Activated naive CD4-positive, alpha-beta T cell treated with anti-CD3 and anti-CD28 coated beads, Interleukin-2, amount 50 U/mL, for 24 hours (primary cell): ENCODE data around the gene UBE2U.
A peak's percentile ranks its signal among the peaks of the same experiment; 100 is the strongest.

Source experiments
- H3K27ac Mint-ChIP-seq: one replicate; pipeline ENCODE4 v1.8.0; 2021; ENCODE audit warnings: mild to moderate bottlenecking, mixed read lengths
- H3K27me3 Mint-ChIP-seq: one replicate; pipeline ENCODE4 v1.8.0; 2021; ENCODE audit warnings: mixed read lengths
- H3K36me3 Mint-ChIP-seq: one replicate; pipeline ENCODE4 v1.8.0; 2021; ENCODE audit warnings: mixed read lengths
- H3K4me1 Mint-ChIP-seq: one replicate; pipeline ENCODE4 v1.8.0; 2021; ENCODE audit warnings: mixed read lengths
- H3K4me3 Mint-ChIP-seq: one replicate; pipeline ENCODE4 v1.8.0; 2021; ENCODE audit warnings: mild to moderate bottlenecking, mixed read lengths
- H3K9me3 Mint-ChIP-seq: one replicate; pipeline ENCODE4 v1.8.0; 2021; ENCODE audit warnings: mixed read lengths

Gene UBE2U

DNA sequence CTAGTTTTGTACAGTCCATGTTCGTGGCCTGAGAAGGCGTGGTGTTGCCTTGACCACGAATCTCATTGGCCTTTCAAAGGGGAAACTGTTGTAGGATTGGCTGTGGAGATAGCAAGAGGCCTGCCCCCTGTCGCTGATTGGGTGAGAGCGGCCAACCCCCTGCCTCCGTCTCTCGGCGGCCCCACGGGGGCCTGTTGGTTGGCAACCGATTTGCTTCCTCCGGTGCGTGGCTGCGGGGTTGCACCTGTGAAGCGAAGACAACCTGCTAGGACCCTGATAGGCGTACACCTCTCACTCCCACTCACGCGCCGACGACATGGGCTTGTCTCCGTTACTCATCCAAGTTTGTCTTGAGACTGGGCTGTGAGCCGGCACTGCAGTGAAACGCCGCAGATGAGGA, at the start of gene UBE2U:
Gene UBE2U (plus strand): TSS at position 204 of the 400 bp plus-strand sequence. CDS start 428 bp downstream, outside the sequence.
- Mint-ChIP-seq H3K9me3 (no peaks in the 10 kb centered on the region), H3K27ac (no peak within 1 kb of the TSS)

DNA sequence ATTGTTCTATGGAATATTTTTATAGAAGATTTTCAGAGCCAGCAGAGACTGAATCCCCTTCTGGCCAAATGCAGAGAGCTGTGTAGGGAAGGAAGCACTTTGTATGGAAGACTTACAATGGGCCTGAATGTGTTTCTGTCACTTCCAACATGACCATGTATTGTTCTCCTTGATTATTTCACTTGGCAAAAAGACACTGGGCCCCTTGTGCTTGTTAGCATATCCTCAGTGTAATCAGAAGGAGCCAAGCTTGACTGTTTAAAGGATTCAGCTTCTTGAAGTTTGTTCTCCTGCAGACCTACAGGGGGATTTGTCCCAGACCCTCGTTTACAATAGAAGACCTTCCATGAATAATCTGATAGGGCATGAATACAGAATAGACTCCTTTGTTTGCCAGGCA, 48.1 kb upstream of the UBE2U start:
- Mint-ChIP-seq H3K9me3 (no peaks in the 10 kb centered on the region), H3K27me3 (peaks cover 12% of the 10 kb centered on the region), H3K4me1 (no peaks in the 10 kb centered on the region), H3K27ac (no peak overlapping the region), H3K4me3 (no peak overlapping the region), H3K36me3 (no peaks in the 10 kb centered on the region)

More for the DNA sequence above, at the start of gene UBE2U:
- Mint-ChIP-seq H3K4me1 (peaks cover 5% of the 10 kb centered on the region), H3K27me3 (peaks cover 6% of the 10 kb centered on the region), H3K4me3 (no peak within 1 kb of the TSS), H3K36me3 (no peaks in the 10 kb centered on the region)

- Mint-ChIP-seq H3K36me3 (peaks cover 1% of the 10 kb centered on the region), H3K27ac (no peak overlapping the region), H3K4me1 (no peaks in the 10 kb centered on the region), H3K4me3 (no peak overlapping the region), H3K9me3 (no peaks in the 10 kb centered on the region), H3K27me3 (peaks cover 12% of the 10 kb centered on the region)
These were observed 42.0 kb upstream of the UBE2U start for GRCh38 chr1:64161357-64161941.

- peaks cover 12% of the 10 kb centered on the region for H3K27me3 Mint-ChIP-seq
- H3K4me3 Mint-ChIP-seq = no peak overlapping the region
- no peaks in the 10 kb centered on the region for H3K9me3 Mint-ChIP-seq
- no peaks in the 10 kb centered on the region for H3K4me1 Mint-ChIP-seq
- no peak overlapping the region for H3K27ac Mint-ChIP-seq
- peaks cover 1% of the 10 kb centered on the region for H3K36me3 Mint-ChIP-seq
These were observed 41.3 kb upstream of the UBE2U start for GRCh38 chr1:64162151-64162550.

GRCh38 chr1:64162804-64163203, 40.6 kb upstream of the UBE2U start:
- H3K9me3 Mint-ChIP-seq = no peaks in the 10 kb centered on the region
- peaks cover 10% of the 10 kb centered on the region for H3K27me3 Mint-ChIP-seq
- H3K4me1 Mint-ChIP-seq = no peaks in the 10 kb centered on the region
- H3K36me3 Mint-ChIP-seq = peaks cover 1% of the 10 kb centered on the region
- H3K4me3 Mint-ChIP-seq = no peak overlapping the region
- no peak overlapping the region for H3K27ac Mint-ChIP-seq

DNA sequence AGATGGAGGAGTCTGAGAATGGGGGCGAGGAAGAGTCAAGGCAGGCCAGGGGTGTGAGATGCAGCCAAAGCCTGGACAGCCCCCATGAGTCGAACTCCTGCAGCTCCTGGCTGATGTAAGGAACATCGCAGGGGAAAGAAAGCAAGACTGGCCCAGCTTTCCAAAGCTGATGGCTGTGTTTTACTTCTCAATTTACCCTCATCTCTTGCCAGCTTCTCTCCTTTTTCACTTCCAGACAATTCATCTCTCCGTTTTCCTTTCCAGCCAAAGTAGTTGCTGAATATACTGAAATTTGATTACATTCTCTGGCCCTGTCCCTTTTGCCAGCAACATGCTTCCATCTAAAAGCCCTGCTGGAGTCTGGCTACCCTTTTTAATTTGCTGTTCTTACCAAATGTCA, 40.0 kb upstream of the UBE2U start:
- H3K27ac Mint-ChIP-seq = no peak overlapping the region
- H3K4me3 Mint-ChIP-seq = no peak overlapping the region
- no peaks in the 10 kb centered on the region for H3K4me1 Mint-ChIP-seq
- H3K9me3 Mint-ChIP-seq = no peaks in the 10 kb centered on the region
- peaks cover 1% of the 10 kb centered on the region for H3K36me3 Mint-ChIP-seq
- H3K27me3 Mint-ChIP-seq = peaks cover 10% of the 10 kb centered on the region

GRCh38 chr1:64163970-64164369, 39.5 kb upstream of the UBE2U start:
- Mint-ChIP-seq H3K4me1 (no peaks in the 10 kb centered on the region), H3K27me3 (peaks cover 8% of the 10 kb centered on the region), H3K9me3 (no peaks in the 10 kb centered on the region), H3K36me3 (peaks cover 1% of the 10 kb centered on the region), H3K4me3 (no peak overlapping the region), H3K27ac (peak overlapping the region; percentile 15)

DNA sequence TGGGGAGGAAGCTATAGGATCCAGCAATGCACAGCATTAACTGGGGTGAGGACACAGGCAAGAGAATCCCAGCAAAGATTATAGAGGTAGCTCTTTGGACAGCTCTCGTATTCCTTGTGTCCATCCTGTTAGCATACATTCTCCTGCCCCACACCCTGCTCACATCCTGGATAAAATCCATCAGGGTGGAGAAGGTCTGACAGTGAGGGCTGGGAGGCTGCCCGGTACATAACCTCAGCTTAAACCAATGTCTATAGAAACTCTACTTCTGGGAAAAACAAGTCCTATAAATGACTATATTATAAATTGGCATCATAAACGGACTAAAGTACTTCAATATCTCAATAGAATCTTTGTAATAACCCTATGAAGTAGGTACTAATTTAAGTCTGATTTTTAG, 36.8 kb upstream of the UBE2U start:
- Mint-ChIP-seq H3K27me3 (peaks cover 8% of the 10 kb centered on the region), H3K27ac (no peak overlapping the region), H3K9me3 (no peaks in the 10 kb centered on the region), H3K36me3 (peaks cover 1% of the 10 kb centered on the region), H3K4me3 (no peak overlapping the region), H3K4me1 (peaks cover 8% of the 10 kb centered on the region)

- peaks cover 6% of the 10 kb centered on the region for H3K27me3 Mint-ChIP-seq
- peaks cover 1% of the 10 kb centered on the region for H3K36me3 Mint-ChIP-seq
- no peaks in the 10 kb centered on the region for H3K9me3 Mint-ChIP-seq
- H3K4me1 Mint-ChIP-seq = peaks cover 14% of the 10 kb centered on the region
- H3K4me3 Mint-ChIP-seq = no peak overlapping the region
- H3K27ac Mint-ChIP-seq = no peak overlapping the region
These were observed 36.2 kb upstream of the UBE2U start for GRCh38 chr1:64167176-64167575.

- Mint-ChIP-seq H3K27ac (no peak overlapping the region), H3K9me3 (no peaks in the 10 kb centered on the region), H3K36me3 (no peaks in the 10 kb centered on the region), H3K4me1 (peaks cover 22% of the 10 kb centered on the region), H3K27me3 (peaks cover 10% of the 10 kb centered on the region), H3K4me3 (peak overlapping the region; percentile 4)
These were observed 32.2 kb upstream of the UBE2U start for GRCh38 chr1:64171246-64171645.

DNA sequence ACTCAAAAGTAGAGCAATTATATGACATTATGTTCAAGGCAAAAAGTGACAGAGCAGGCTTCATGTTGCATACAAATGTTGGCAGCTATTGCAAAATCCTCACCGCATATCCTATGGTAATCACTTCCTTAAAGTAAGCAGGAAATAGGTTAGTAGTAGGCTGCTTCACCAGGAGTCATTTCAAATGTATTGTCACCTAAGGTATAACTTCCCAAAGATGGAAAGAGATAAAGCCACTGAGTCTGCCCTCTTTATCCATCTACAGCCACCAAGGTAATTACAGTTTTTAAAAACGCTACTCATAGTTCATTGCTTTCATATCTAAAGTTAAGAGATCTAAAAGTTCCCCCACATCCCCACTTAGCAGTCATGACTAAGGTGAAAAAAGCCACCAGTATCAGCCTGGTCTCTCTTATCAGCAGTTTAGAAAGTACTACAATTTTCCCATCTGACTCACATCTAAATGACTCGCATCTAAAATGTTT, 31.6 kb upstream of the UBE2U start:
- peaks cover 22% of the 10 kb centered on the region for H3K4me1 Mint-ChIP-seq
- H3K27me3 Mint-ChIP-seq = peaks cover 10% of the 10 kb centered on the region
- no peaks in the 10 kb centered on the region for H3K36me3 Mint-ChIP-seq
- H3K9me3 Mint-ChIP-seq = no peaks in the 10 kb centered on the region
- peak overlapping the region; percentile 52 for H3K4me3 Mint-ChIP-seq
- peak overlapping the region; percentile 10 for H3K27ac Mint-ChIP-seq

- H3K4me1 Mint-ChIP-seq = peaks cover 22% of the 10 kb centered on the region
- no peaks in the 10 kb centered on the region for H3K9me3 Mint-ChIP-seq
- no peaks in the 10 kb centered on the region for H3K36me3 Mint-ChIP-seq
- peaks cover 10% of the 10 kb centered on the region for H3K27me3 Mint-ChIP-seq
- H3K4me3 Mint-ChIP-seq = no peak overlapping the region
- no peak overlapping the region for H3K27ac Mint-ChIP-seq
These were observed 30.9 kb upstream of the UBE2U start for GRCh38 chr1:64172458-64172983.

- H3K27ac Mint-ChIP-seq = no peak overlapping the region
These were observed 30.0 kb upstream of the UBE2U start for GRCh38 chr1:64173336-64173940.

DNA sequence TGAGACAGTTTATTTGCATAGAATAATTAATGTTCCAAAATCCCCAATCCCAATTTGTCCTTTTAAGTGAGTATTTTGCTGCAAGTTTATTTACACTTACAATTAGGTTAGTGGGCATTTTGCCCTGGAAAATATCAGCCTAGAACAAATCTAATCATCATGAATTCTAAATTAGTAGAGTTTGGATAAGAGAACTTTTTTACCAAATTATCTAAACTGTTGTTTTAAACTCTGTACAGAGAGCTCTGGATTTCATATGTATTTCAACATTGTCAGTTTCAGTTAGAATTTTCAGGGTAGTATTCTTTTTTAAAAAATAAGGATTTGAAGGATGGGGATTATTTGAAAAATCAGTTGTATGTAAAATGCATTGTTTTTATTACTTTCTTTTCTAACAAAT, 27.8 kb upstream of the UBE2U start:
- H3K9me3 Mint-ChIP-seq = no peaks in the 10 kb centered on the region
- no peaks in the 10 kb centered on the region for H3K36me3 Mint-ChIP-seq
- H3K27me3 Mint-ChIP-seq = peaks cover 12% of the 10 kb centered on the region
- no peak overlapping the region for H3K27ac Mint-ChIP-seq
- H3K4me3 Mint-ChIP-seq = no peak overlapping the region
- peaks cover 22% of the 10 kb centered on the region for H3K4me1 Mint-ChIP-seq

More at GRCh38 chr1:64173336-64173940, 30.0 kb upstream of the UBE2U start:
- H3K27me3 Mint-ChIP-seq = peaks cover 13% of the 10 kb centered on the region
- H3K36me3 Mint-ChIP-seq = no peaks in the 10 kb centered on the region
- no peak overlapping the region for H3K4me3 Mint-ChIP-seq
- H3K9me3 Mint-ChIP-seq = no peaks in the 10 kb centered on the region
- H3K4me1 Mint-ChIP-seq = peaks cover 22% of the 10 kb centered on the region

DNA sequence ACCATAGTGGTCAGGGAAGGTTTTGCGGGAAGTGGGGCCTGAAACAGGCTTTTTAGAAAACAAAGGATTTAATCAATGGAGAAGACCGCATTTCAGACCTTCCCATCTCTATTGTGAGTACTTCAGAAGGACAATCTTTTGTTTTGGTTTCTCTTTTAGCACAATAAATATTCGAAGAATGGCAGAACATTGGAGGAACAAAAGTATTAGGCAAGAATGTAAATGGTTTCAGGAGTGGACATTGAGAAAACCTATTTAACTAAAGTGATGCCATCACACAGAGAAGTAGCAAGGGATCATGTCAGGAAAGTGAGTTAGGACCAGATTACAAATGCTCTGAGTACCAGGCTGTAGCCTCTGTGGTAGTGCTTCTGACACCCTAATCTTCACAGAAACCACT, 26.8 kb upstream of the UBE2U start:
- H3K4me3 Mint-ChIP-seq = no peak overlapping the region
- H3K27me3 Mint-ChIP-seq = peaks cover 7% of the 10 kb centered on the region
- peaks cover 14% of the 10 kb centered on the region for H3K4me1 Mint-ChIP-seq
- no peak overlapping the region for H3K27ac Mint-ChIP-seq
- H3K9me3 Mint-ChIP-seq = no peaks in the 10 kb centered on the region
- H3K36me3 Mint-ChIP-seq = no peaks in the 10 kb centered on the region

- H3K36me3 Mint-ChIP-seq = no peaks in the 10 kb centered on the region
- H3K27me3 Mint-ChIP-seq = peaks cover 7% of the 10 kb centered on the region
- no peaks in the 10 kb centered on the region for H3K9me3 Mint-ChIP-seq
- peaks cover 7% of the 10 kb centered on the region for H3K4me1 Mint-ChIP-seq
- no peak overlapping the region for H3K4me3 Mint-ChIP-seq
- H3K27ac Mint-ChIP-seq = no peak overlapping the region
These were observed 23.8 kb upstream of the UBE2U start for GRCh38 chr1:64179588-64179987.
